HG03103 (cell line): ENCODE data around the gene SLC16A9.

Experiments used
- ATAC-seq: cut with Tn5 transposase; IDR thresholded peaks from one replicate; pipeline ENCODE4 v1.9.1; 2021; ENCODE audit warnings: low read depth; ENCODE audit not compliant: unreplicated experiment

Gene SLC16A9

DNA sequence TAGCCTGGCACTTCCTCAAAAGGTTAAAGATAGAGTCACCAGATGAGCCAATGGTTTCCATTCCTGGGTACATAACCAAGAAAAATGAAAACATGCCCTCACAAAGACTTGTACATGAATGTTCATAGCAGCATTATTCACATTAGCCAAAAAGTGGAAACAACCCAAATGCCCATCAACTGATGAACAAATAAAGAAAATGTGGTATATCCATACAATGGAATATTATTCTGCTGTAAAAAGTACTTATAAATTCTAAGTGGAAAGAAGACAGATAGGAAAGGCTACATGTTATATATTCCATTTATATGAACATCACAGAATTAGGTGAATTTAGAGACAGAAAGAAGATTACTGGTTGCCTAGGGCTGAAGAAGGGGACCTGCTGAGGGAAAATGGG lies 10.7 kb upstream of the SLC16A9 start:
- ATAC-seq: no peak

DNA sequence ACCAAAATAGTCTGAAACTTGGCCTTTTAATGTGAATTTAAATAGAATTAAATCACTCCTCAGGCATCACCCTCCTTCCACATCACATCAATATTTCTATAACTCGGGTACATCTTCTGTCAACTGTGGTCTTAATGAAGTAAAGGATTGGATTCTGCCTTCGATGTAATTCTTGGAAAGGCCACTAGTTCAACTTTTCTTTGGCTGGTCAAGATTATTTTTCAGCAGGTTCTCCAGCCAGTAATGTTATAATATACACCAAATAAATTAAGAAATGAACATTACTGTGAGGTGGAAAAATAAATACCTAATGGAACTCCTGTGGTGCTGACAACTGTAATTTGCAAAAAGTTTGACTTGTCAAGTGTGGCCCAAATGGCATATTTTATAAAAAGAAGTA lies 9.7 kb upstream of the SLC16A9 start:
- no peak for ATAC-seq

DNA sequence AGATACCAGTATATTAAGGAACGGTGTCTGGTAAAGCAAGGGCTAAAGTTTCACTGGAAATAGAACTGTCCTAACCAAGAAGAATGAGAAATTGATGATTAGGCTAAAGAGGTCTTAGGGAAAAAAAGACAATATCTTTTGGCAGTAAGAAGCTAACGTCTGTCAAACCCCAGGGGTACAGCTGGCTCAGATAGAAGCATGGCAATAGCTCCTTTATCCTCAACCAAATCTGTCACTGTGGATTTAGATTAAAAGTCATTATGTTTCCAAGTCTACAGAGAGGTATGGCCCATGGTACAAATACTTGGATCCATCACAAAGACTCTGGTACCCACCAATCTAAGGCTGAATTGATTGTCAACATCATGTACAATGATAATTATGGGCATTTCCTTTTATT lies 8.6 kb upstream of the SLC16A9 start:
- ATAC-seq: no peak

GRCh38 chr10:59713196-59713821 lies 3.7 kb upstream of the SLC16A9 start:
- ATAC-seq: no peak

- no peak for ATAC-seq
Measured at GRCh38 chr10:59711871-59712494, 2.3 kb upstream of the SLC16A9 start.

GRCh38 chr10:59708816-59709394 lies 745 bp downstream of the SLC16A9 start:
- peak; percentile 30 for ATAC-seq

DNA sequence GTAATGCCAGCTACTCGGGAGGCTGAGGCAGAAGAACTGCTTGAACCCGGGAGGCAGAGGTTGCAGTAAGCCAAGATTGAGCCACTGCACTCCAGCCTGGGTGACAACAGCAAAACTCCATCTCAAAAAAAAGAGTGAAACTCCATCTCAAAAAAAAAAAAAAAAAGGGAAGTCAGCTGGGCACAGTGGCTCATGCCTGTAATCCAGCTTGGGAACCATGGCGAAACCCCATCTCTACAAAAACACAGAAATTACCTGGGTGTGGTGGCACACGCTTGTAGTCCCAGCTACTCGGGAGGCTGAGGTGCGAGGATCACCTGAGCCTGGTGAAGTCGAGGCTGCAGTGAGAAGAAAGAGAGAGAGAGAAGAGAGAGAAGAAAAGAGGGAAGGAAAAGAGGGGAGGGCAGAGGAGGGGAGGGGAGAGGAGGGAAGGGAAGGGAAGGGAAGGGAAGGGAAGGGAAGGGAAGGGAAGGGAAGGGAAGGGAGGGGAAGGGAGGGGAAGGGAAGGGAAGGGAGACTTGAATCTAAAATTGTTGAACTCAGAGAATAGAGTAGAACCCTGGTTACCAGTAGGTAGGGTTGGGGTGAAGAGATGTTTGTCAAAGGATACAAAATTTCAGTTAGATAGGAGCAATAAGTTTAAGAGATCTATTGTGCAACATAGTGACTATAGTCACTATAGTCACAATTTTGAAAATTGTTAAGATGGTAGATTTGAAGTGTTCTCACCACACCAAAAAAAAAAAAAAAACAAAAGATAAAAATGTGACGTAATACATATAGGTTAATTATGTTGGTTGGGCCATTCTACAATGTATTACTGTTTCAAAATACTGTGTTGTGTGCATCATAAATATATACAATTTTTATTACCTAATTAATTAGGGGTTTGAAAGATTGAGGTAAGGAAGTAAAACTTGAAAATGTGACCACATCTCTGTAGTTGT lies 2.5 kb downstream of the SLC16A9 start:
- ATAC-seq: no peak

GRCh38 chr10:59705931-59706330 lies 3.7 kb downstream of the SLC16A9 start:
- no peak for ATAC-seq

- no peak for ATAC-seq
Measured at GRCh38 chr10:59704630-59705029, 5.0 kb downstream of the SLC16A9 start.

- no peak for ATAC-seq
Measured at GRCh38 chr10:59702347-59702746, 7.3 kb downstream of the SLC16A9 start.

- no peak for ATAC-seq
Measured at GRCh38 chr10:59700709-59701108, 8.9 kb downstream of the SLC16A9 start.

DNA sequence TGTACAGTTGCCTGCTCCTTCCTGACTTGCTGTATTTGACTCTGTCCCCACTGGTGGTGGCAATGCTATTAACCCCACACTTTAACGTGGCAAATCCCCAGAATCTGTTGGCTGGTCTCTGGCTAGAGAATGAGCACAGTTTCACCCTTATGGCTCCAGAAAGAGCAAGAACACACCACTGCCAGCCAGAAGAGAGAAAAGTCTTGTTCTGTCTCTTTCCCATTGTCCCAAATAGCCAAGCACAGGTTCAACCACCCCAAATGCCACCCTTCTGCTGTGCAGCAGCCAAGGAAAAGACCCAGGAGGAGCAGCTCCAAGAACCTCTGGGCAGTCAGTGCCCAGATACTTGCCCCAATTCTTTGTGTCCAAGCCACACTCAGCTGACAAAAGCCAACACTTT lies 11.3 kb downstream of the SLC16A9 start:
- ATAC-seq: no peak

- no peak for ATAC-seq
Measured at GRCh38 chr10:59695637-59696036, 14.0 kb downstream of the SLC16A9 start.

DNA sequence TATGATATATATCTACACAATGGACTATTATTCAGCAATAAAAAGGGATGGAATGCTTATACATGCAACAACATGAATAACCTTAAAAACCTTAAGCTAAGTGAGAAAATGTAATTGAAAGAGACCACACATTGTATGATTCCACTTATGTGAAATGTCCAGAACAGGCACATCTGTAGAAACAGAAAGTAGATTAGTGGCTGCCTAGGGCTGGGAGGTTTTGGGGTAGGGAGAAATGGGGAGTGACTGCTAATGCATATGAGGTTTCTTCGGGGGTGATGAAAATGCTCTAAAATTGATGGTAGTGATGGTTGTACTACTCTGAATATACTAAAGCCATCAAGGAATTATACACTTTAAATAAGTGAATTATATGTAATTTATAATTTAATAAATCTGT lies 14.7 kb downstream of the SLC16A9 start:
- ATAC-seq: no peak

GRCh38 chr10:59692113-59692512 lies 17.5 kb downstream of the SLC16A9 start:
- no peak for ATAC-seq

DNA sequence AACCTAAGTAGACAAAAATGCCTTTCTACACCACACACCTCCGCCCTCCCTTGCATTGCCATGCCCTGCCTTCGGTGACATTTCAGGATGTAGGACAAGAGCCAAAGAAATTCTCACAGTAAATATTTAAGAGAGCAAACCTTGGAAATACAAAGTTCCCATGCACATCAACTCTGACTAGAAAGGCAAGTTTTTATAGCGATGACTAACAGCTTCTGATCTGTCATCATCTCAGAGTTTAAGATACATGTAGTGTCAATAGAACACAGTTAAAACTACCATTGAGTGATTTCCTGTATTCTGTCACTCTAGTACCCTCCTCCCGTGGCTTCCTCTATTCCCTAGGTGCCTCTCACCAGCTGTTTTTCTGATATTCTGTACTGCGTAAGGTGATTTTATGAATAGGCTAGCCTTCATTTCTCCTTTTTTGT lies 20.7 kb downstream of the SLC16A9 start:
- peak; percentile 71 for ATAC-seq

GRCh38 chr10:59687657-59688056 lies 22.0 kb downstream of the SLC16A9 start:
- ATAC-seq: no peak

DNA sequence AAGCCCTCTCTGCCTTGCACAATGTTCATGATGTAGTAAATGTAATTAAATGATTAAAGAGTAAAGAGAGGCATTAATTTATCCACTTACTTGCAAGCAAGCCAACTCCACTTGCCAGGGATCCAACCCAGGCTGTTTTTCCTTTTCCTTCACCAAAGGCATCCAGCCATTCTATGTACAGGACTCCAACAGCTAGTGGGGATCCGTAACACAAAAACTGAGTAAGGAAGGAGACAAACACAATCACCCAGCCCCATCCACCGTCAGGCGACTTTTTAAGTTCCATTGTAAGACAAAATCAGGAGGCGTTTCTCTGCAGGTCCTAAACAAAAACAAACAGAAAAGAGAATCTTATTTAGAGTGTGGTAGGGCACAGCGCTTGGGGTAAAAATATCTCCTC lies 25.6 kb downstream of the SLC16A9 start:
- ATAC-seq: no peak

DNA sequence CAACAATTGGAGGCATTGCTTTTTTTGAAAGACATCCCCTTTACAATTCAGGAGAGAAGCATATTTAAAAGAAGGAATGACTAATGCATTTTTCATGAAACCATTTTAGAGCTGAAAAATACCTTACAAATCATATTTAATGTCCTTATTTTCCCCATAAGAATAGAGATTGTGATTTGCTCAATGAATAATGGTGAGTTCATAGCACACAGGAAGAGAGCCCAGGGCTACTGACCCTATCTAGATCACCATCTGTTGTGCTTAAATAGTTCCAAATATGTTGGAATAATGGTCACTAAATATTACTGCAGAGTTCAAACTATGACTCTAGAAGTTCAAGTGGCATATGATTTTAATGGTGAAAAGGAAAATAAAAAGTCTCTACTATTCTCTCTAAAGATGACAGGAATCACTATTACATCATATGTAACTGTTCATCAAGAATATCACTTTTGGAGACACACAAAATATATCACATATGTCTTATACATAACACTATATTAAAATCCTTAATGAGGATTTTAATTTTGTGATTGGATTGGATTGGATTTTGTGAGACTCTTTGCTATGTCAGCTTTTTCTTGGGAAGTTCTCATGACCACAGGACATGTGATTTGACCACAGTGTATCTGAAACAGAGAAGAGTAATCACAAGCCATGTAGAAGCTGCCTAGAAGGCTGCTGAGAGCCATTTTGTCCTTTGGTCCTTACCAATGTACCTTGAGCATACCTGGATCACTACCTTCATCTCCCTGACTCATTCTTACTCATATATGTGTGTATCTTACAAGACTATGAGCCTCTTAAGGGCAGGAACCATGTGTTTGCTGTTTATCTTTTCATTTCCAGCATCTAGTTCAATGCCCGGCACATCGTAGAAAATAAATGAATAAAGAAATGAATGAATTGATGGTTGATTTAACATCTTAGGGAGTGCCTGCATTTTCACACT lies 26.4 kb downstream of the SLC16A9 start:
- no peak for ATAC-seq

GRCh38 chr10:59680199-59680598 lies 29.5 kb downstream of the SLC16A9 start:
- no peak for ATAC-seq
